SK-N-SH (cell line): ENCODE measurements around the gene PUSL1. TPM values are rescaled to one million over a fixed set of nuclear protein-coding genes. Genes with fewer than 3 reads are reported as not detected.

ENCODE experiments used
- CTCF ChIA-PET: fragments of 300-600, 350-600 bp; formaldehyde crosslinking; extraction: SDS; loops from one replicate; lab custom pipeline; 2021; lab: Yijun Ruan, JAX
- POLR2A ChIA-PET: fragments of 350-600 bp; sonication (Branson Sonifier 250); formaldehyde crosslinking; extraction: SDS; loops from one replicate; lab custom pipeline; 2020; ENCODE audit warnings: antibody characterized with exemption, inconsistent platforms; lab: Yijun Ruan, JAX
- DNase-seq: peaks from one replicate; pipeline ENCODE4 v3.0.0; 2012
- H2AFZ ChIP-seq: fragments of 200-600 bp; sonication (generic); 2 replicates; pipeline ENCODE4 v1.8.1; 2016; ENCODE audit warnings: antibody characterized with exemption, mild to moderate bottlenecking, low read depth
- H3F3A ChIP-seq: fragments of 200-600 bp; sonication (generic); replicated peaks from 2 replicates; pipeline ENCODE3; 2016; ENCODE audit warnings: antibody characterized with exemption, mild to moderate bottlenecking; ENCODE audit not compliant: insufficient read depth
- H3K27ac ChIP-seq, 2 experiments: fragments of 200-500 bp in 1 of 2; fragments of 200-600 bp in 1 of 2; sonication (Bioruptor generic) in 1 of 2; sonication (generic), shearing (Covaris generic) in 1 of 2; 2 replicates each; pipeline versions ENCODE4 v1.5.1 to v1.6.1; 2014 to 2016; ENCODE audit warnings: low read depth in 2 of 2, inconsistent platforms in 1 of 2, low read length in 1 of 2, mild to moderate bottlenecking in 1 of 2, mixed read lengths in 1 of 2
- H3K27me3 ChIP-seq: fragments of 200-600 bp; sonication (generic), shearing (Covaris generic); 2 replicates; pipeline ENCODE4 v1.6.1; 2016; ENCODE audit warnings: mixed run types; ENCODE audit not compliant: insufficient read depth
- H3K36me3 ChIP-seq, 2 experiments: fragments of 200-500 bp in 1 of 2; fragments of 200-600 bp in 1 of 2; sonication (Bioruptor generic) in 1 of 2; sonication (generic) in 1 of 2; replicated peaks in 1 of 2; 2 replicates each; pipeline versions ENCODE3 to v1.5.1; 2014 to 2016; ENCODE audit warnings: low read length in 1 of 2, mild to moderate bottlenecking in 1 of 2; ENCODE audit not compliant: insufficient read depth in 2 of 2, control insufficient read depth in 1 of 2
- H3K4me1 ChIP-seq, 2 experiments: fragments of 200-500 bp in 1 of 2; fragments of 200-600 bp in 1 of 2; sonication (Bioruptor generic) in 1 of 2; sonication (generic), shearing (Covaris generic) in 1 of 2; 2 replicates each; pipeline versions ENCODE4 v1.5.1 to v1.6.1; 2014 to 2016; ENCODE audit warnings: low read depth in 1 of 2, low read length in 1 of 2, mixed run types in 1 of 2; ENCODE audit not compliant: insufficient read depth in 2 of 2, control insufficient read depth in 1 of 2
- H3K4me2 ChIP-seq: fragments of 200-600 bp; sonication (generic), shearing (Covaris generic); 2 replicates; pipeline ENCODE4 v1.6.1; 2017; ENCODE audit warnings: mixed run types
- H3K4me3 ChIP-seq, 2 experiments: fragments of 200-500 bp in 1 of 2; fragments of 200-600 bp in 1 of 2; sonication (Bioruptor generic) in 1 of 2; sonication (generic), shearing (Covaris generic) in 1 of 2; 2 replicates each; pipeline versions ENCODE4 v1.5.1 to v1.8.1; 2014 to 2016; ENCODE audit warnings: low read depth in 2 of 2, inconsistent platforms in 1 of 2, low read length in 1 of 2, mild to moderate bottlenecking in 1 of 2, mixed read lengths in 1 of 2, moderate library complexity in 1 of 2
- H3K79me2 ChIP-seq: fragments of 200-600 bp; sonication (generic); 2 replicates; pipeline ENCODE4 v1.8.1; 2017; ENCODE audit warnings: mild to moderate bottlenecking; ENCODE audit not compliant: insufficient read depth
- H3K9ac ChIP-seq: fragments of 200-600 bp; sonication (generic); 2 replicates; pipeline ENCODE4 v1.6.1; 2017; ENCODE audit warnings: mixed run types
- H3K9me2 ChIP-seq: fragments of 200-600 bp; sonication (generic); 2 replicates; pipeline ENCODE4 v1.6.1; 2017; ENCODE audit warnings: mixed run types
- H3K9me3 ChIP-seq: fragments of 200-600 bp; sonication (generic); 2 replicates; pipeline ENCODE4 v1.6.1; 2017; ENCODE audit warnings: mixed run types, mild to moderate bottlenecking, moderate library complexity
- H4K20me1 ChIP-seq: fragments of 200-600 bp; sonication (generic); 2 replicates; pipeline ENCODE4 v1.6.1; 2017; ENCODE audit warnings: mild to moderate bottlenecking, mixed run types; ENCODE audit not compliant: insufficient read depth
- EZH2phosphoT487 ChIP-seq: fragments of 200-600 bp; sonication (generic); IDR thresholded peaks from 2 replicates; pipeline ENCODE4 v1.6.1; 2017; ENCODE audit warnings: low read depth, mixed run types, mild to moderate bottlenecking, antibody characterized with exemption, moderate library complexity, borderline replicate concordance
- FOXJ3 ChIP-seq: sonication (generic); formaldehyde crosslinking; IDR thresholded peaks from 2 replicates; pipeline ENCODE4 v1.5.1; 2020; ENCODE audit warnings: mild to moderate bottlenecking, missing genetic modification reagents
- IRF3 ChIP-seq: fragments of 150-350 bp; IDR thresholded peaks from 2 replicates; pipeline ENCODE4 v1.6.1; 2016; ENCODE audit warnings: mild to moderate bottlenecking, low read depth, low read length
- JUND ChIP-seq: IDR thresholded peaks from 2 replicates; pipeline ENCODE4 v1.4.0; 2012
- MXI1 ChIP-seq: IDR thresholded peaks from 2 replicates; pipeline ENCODE4 v1.6.1; 2012; ENCODE audit warnings: mild to moderate bottlenecking, low read depth, low read length, improper control_type of control experiment
- NRF1 ChIP-seq: IDR thresholded peaks from 2 replicates; pipeline ENCODE4 v1.6.1; 2012; ENCODE audit warnings: low read depth, mild to moderate bottlenecking, low read length
- PBX3 ChIP-seq: IDR thresholded peaks from 2 replicates; pipeline ENCODE4; 2012
- POLR2AphosphoS5 ChIP-seq: IDR thresholded peaks from 2 replicates; pipeline ENCODE4 v1.6.1; 2012; ENCODE audit warnings: low read depth, low read length
- RAD21 ChIP-seq: IDR thresholded peaks from 2 replicates; pipeline ENCODE4 v1.6.1; 2012; ENCODE audit warnings: mild to moderate bottlenecking, low read length
- RFX5 ChIP-seq: IDR thresholded peaks from 2 replicates; pipeline ENCODE4 v1.6.1; 2012; ENCODE audit warnings: mild to moderate bottlenecking, improper control_type of control experiment, low read length
- RXRA ChIP-seq: IDR thresholded peaks from 2 replicates; pipeline ENCODE4 v1.4.0; 2012; ENCODE audit warnings: low read depth, mild to moderate bottlenecking, borderline replicate concordance
- SIN3A ChIP-seq: IDR thresholded peaks from 2 replicates; pipeline ENCODE4 v1.6.1; 2012; ENCODE audit warnings: low read depth, mild to moderate bottlenecking, low read length, moderate library complexity, borderline replicate concordance
- TAF1 ChIP-seq: IDR thresholded peaks from 2 replicates; pipeline ENCODE4 v1.6.1; 2012; ENCODE audit warnings: low read depth, mild to moderate bottlenecking, low read length, moderate library complexity, borderline replicate concordance
- TEAD4 ChIP-seq: IDR thresholded peaks from 2 replicates; pipeline ENCODE4 v1.4.0; 2012; ENCODE audit warnings: mild to moderate bottlenecking, borderline replicate concordance; ENCODE audit not compliant: insufficient read depth
- YY1 ChIP-seq: IDR thresholded peaks from 2 replicates; pipeline ENCODE4 v1.4.0; 2012; ENCODE audit warnings: low read depth, mild to moderate bottlenecking
- WGBS: methylation state at CpG from one replicate; pipeline ENCODE4 v1.1.6; 2017; ENCODE audit warnings: low lambda C conversion rate; 5-methylcytosine and 5-hydroxymethylcytosine counted together
- polyA plus RNA-seq, 3 experiments: library from polyadenylated mRNA; depleted of rRNA; stranded (reverse); fragments of >200 nt; gene quantifications; 2 replicates each; pipeline ENCODE4 v1.2.3, GENCODE V29; 2012
- TF ChIP-seq, protein P1 (sequence below): fragments of 150-350 bp; IDR thresholded peaks from 2 replicates; pipeline ENCODE4 v1.6.1; 2017; ENCODE audit warnings: antibody characterized with exemption, low read length, low read depth, borderline replicate concordance
- TF ChIP-seq, protein P2 (sequence below): IDR thresholded peaks from 2 replicates; pipeline ENCODE4 v1.4.0; 2012; ENCODE audit warnings: low read depth

PUSL1 gene
- polyA plus RNA-seq, 1 of the 3 experiments (the other 2 are of a cell fraction): 19.0 TPM

- Histone ChIP-seq H3F3A (no peaks in the 10 kb centered on the region), H3K4me2 (no peak overlapping the region), H3K79me2 (no peaks in the 10 kb centered on the region), H3K27me3 (no peaks in the 10 kb centered on the region), H3K4me1 (peaks cover 0 to 9% of the 10 kb centered on the region in 2 experiments; a peak in 1 of 4 replicates), H3K9ac (no peak overlapping the region), H3K4me3 (no peak overlapping the region), H3K36me3 (peaks cover 0 to 21% of the 10 kb centered on the region in 2 experiments), H3K9me3 (no peaks in the 10 kb centered on the region), H3K9me2 (no peaks in the 10 kb centered on the region), H2AFZ (no peak overlapping the region), H3K27ac (no peak overlapping the region), H4K20me1 (peaks cover 3% of the 10 kb centered on the region; the same call in 1 of the 2 replicates)
- WGBS: 96% methylated on average over 19 of the region's 35 CpGs
- DNase-seq: no peak
- POLR2A ChIA-PET: interaction anchor here (0.6 kb wide), 1 partner anchor 30 kb away, joined by 3 read pairs; no protein-coding TSS in a partner anchor
- CTCF ChIA-PET: interaction anchor here (0.9 to 7.3 kb wide), 5 partner anchors 8 to 263 kb away, joined by 3 to 131 read pairs (median 4); no protein-coding TSS in a partner anchor
- no peak for TF ChIP-seq MXI1
- no peak for TF ChIP-seq TEAD4
- no peak for TF ChIP-seq RFX5
- no peak for TF ChIP-seq IRF3
- no peak for TF ChIP-seq EZH2phosphoT487
- TF ChIP-seq, protein P1, sequence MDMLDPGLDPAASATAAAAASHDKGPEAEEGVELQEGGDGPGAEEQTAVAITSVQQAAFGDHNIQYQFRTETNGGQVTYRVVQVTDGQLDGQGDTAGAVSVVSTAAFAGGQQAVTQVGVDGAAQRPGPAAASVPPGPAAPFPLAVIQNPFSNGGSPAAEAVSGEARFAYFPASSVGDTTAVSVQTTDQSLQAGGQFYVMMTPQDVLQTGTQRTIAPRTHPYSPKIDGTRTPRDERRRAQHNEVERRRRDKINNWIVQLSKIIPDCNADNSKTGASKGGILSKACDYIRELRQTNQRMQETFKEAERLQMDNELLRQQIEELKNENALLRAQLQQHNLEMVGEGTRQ: no peak
- TF ChIP-seq TAF1: no peak
- TF ChIP-seq NRF1: no peak
- TF ChIP-seq, protein P2, sequence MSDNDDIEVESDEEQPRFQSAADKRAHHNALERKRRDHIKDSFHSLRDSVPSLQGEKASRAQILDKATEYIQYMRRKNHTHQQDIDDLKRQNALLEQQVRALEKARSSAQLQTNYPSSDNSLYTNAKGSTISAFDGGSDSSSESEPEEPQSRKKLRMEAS: no peak
- no peak for TF ChIP-seq RXRA
- TF ChIP-seq PBX3: no peak
- no peak for TF ChIP-seq POLR2AphosphoS5
- TF ChIP-seq SIN3A: no peak
- no peak for TF ChIP-seq YY1
- no peak for TF ChIP-seq JUND
- TF ChIP-seq RAD21: no peak
- TF ChIP-seq FOXJ3 (CRISPR knock-in tag): no peak
These were observed 13.1 kb upstream of the PUSL1 start for GRCh38 chr1:1295154-1295923.
